HepG2 (cell line): ENCODE results near the gene TMEM120A.

Source experiments
- CBX2 ChIP-seq, 2 experiments: fragments of 200-600 bp in 1 of 2; sonication (generic); formaldehyde crosslinking in 1 of 2; IDR thresholded peaks; 2 replicates each; pipeline versions ENCODE4 v1.7.0 to v1.8.1; 2018 to 2022; ENCODE audit warnings: low read depth in 2 of 2, low read length in 1 of 2, mild to moderate bottlenecking in 1 of 2, missing genetic modification reagents in 1 of 2
- GATAD2A ChIP-seq: IDR thresholded peaks from 2 replicates; pipeline ENCODE4 v1.6.1; 2016
- MXI1 ChIP-seq: IDR thresholded peaks from 3 replicates; pipeline ENCODE4 v1.6.1; 2012; ENCODE audit warnings: low read depth, low read length, inconsistent platforms, borderline replicate concordance
- TBX3 ChIP-seq: fragments of 450-650 bp; IDR thresholded peaks from 2 replicates; pipeline ENCODE4 v1.6.1; 2017; ENCODE audit warnings: antibody characterized with exemption, mild to moderate bottlenecking, inconsistent platforms, borderline replicate concordance
- USF2 ChIP-seq, 2 experiments: sonication (generic) in 1 of 2; formaldehyde crosslinking in 1 of 2; IDR thresholded peaks; 2 replicates each; pipeline versions ENCODE4 v1.5.1 to v1.6.1; 2011 to 2020; ENCODE audit warnings: borderline replicate concordance in 1 of 2, low read depth in 1 of 2, low read length in 1 of 2, mild to moderate bottlenecking in 1 of 2, missing genetic modification reagents in 1 of 2, moderate library complexity in 1 of 2
- ZBTB3 ChIP-seq: sonication (generic); formaldehyde crosslinking; IDR thresholded peaks from 2 replicates; pipeline ENCODE4 v1.4.0; 2020; ENCODE audit warnings: low read depth, mild to moderate bottlenecking, moderate library complexity, missing genetic modification reagents, borderline replicate concordance
- ZNF546 ChIP-seq: sonication (generic); formaldehyde crosslinking; conservative IDR thresholded peaks from 2 replicates; pipeline ENCODE4 v1.8.1; 2023; ENCODE audit warnings: mild to moderate bottlenecking, missing genetic modification reagents
- ZNF660 ChIP-seq: sonication (generic); formaldehyde crosslinking; IDR thresholded peaks from 2 replicates; pipeline ENCODE4 v1.5.1; 2020; ENCODE audit warnings: mild to moderate bottlenecking, low read depth, missing genetic modification reagents, borderline replicate concordance

GRCh38 chr7:75981453-75982305 lies 12.7 kb downstream of the TMEM120A start:
- TF ChIP-seq MXI1 (no peak), ZNF660 (no peak), TBX3 (no peak), CBX2 (IDR thresholded peaks at IDR 0.05; ENCODE audit: low read depth, low read length) (no peak), CBX2 (CRISPR knock-in tag; IDR thresholded peaks at IDR 0.05; ENCODE audit: low read depth) (no peak), ZNF546 (CRISPR knock-in tag) (no peak), USF2 (IDR thresholded peaks at IDR 0.05; ENCODE audit: low read depth, low read length) (no peak), USF2 (CRISPR knock-in tag; IDR thresholded peaks at IDR 0.05; ENCODE audit: borderline replicate concordance) (no peak), GATAD2A (CRISPR knock-in tag) (no peak), ZBTB3 (CRISPR knock-in tag) (no peak)
